H1 (cell line): ENCODE data around the gene RBM20.

Experiments used
- BACH1 ChIP-seq: IDR thresholded peaks from 2 replicates; pipeline ENCODE4 v1.6.1; 2012; ENCODE audit warnings: low read length, improper control_type of control experiment
- CTCF ChIP-seq, 3 experiments: IDR thresholded peaks; 1 replicate in 2 of 3; 2 replicates in 1 of 3; pipeline versions ENCODE4 v1.5.1 to v1.6.1; 2011; ENCODE audit warnings: low read length in 3 of 3, mild to moderate bottlenecking in 3 of 3, inconsistent platforms in 2 of 3, low read depth in 1 of 3, moderate library complexity in 1 of 3; ENCODE audit not compliant: insufficient read depth in 1 of 3; ENCODE audit errors: control extremely low read depth in 1 of 3
- RFX5 ChIP-seq: IDR thresholded peaks from 2 replicates; pipeline ENCODE4 v1.6.1; 2011; ENCODE audit warnings: low read depth, low read length, improper control_type of control experiment, borderline replicate concordance
- ZNF274 ChIP-seq: IDR thresholded peaks from 2 replicates; pipeline ENCODE4 v1.7.0; 2012; ENCODE audit warnings: low read length, borderline replicate concordance; ENCODE audit errors: extremely low read depth

GRCh38 chr10:110853921-110854605 is 209.9 kb downstream of the RBM20 start:
- no peak for TF ChIP-seq BACH1
- no peak for TF ChIP-seq CTCF (IDR thresholded peaks at IDR 0.05; ENCODE audit: control extremely low read depth in 1 of 3, insufficient read depth in 1 of 3, low read depth in 1 of 3, low read length in 3 of 3)
- TF ChIP-seq ZNF274, result no peak
- TF ChIP-seq RFX5, result no peak
